HCT116 (cell line): ENCODE measurements around the gene ARMH3. TPM values are rescaled to one million over a fixed set of nuclear protein-coding genes. Genes with fewer than 3 reads are reported as not detected.

Source experiments
- ATAC-seq: fragments of 200-7000 bp; cut with Tn5 transposase; 2 replicates; pipeline ENCODE4 v1.9.1; 2020; ENCODE audit warnings: mild to moderate bottlenecking, moderate library complexity
- BruUV-seq: library from RNA; stranded (reverse); fragments of 400-500 nt; replicated peaks from 2 replicates; lab custom pipeline; 2021; lab: Mats Ljungman, UMichigan
- CTCF ChIA-PET: fragments of 300-600 bp; sonication (Branson Sonifier 250); formaldehyde crosslinking; loops from one replicate; lab custom pipeline; 2021; ENCODE audit warnings: antibody characterized with exemption; lab: Charles Lee
- POLR2A ChIA-PET: fragments of 300-600, 350-600 bp; sonication (Branson Sonifier 250); formaldehyde crosslinking; loops from one replicate; lab custom pipeline; 2021; ENCODE audit warnings: antibody characterized with exemption; lab: Charles Lee
- RAD21 ChIA-PET, 2 experiments: fragments of 300-600 bp; sonication (Branson Sonifier 250); formaldehyde crosslinking; loops; one replicate each; lab custom pipeline; 2023; ENCODE audit warnings: low total read pairs in 2 of 2; ENCODE audit not compliant: uncharacterized antibody in 2 of 2, unreplicated experiment in 2 of 2, low non-redundant PET in 1 of 2; lab: Charles Lee
- DNase-seq: peaks from one replicate; pipeline ENCODE4 v3.0.0-alpha.2; 2010; ENCODE audit warnings: low read depth, low spot score
- H2AFZ ChIP-seq: fragments of 200-600 bp; shearing (Covaris generic), sonication (generic); 2 replicates; pipeline ENCODE4 v1.6.1; 2017; ENCODE audit warnings: low read depth, mixed run types, mixed read lengths, antibody characterized with exemption, low read length; ENCODE audit not compliant: poor library complexity, severe bottlenecking
- H3K27ac ChIP-seq: 2 replicates; pipeline ENCODE4 v1.5.1; 2012; ENCODE audit warnings: low read depth, low read length
- H3K27me3 ChIP-seq: fragments of 200-600 bp; sonication (generic); 2 replicates; pipeline ENCODE4 v1.6.1; 2016; ENCODE audit warnings: mixed run types, low read length, mixed read lengths; ENCODE audit not compliant: insufficient read depth
- H3K36me3 ChIP-seq, 2 experiments: fragments of 200-500 bp in 1 of 2; fragments of 200-600 bp in 1 of 2; sonication (Bioruptor generic) in 1 of 2; sonication (generic) in 1 of 2; 2 replicates each; pipeline versions ENCODE4 v1.5.1 to v1.6.1; 2014 to 2016; ENCODE audit warnings: low read length in 2 of 2, inconsistent platforms in 1 of 2, mixed read lengths in 1 of 2, mixed run types in 1 of 2; ENCODE audit not compliant: insufficient read depth in 2 of 2, control insufficient read depth in 1 of 2
- H3K4me1 ChIP-seq, 2 experiments: fragments of 200-600 bp in 1 of 2; sonication (generic) in 1 of 2; 2 replicates each; pipeline versions ENCODE4 v1.5.1 to v1.6.1; 2012 to 2017; ENCODE audit warnings: low read length in 2 of 2, inconsistent platforms in 1 of 2, mild to moderate bottlenecking in 1 of 2, mixed read lengths in 1 of 2, mixed run types in 1 of 2, moderate library complexity in 1 of 2; ENCODE audit not compliant: insufficient read depth in 2 of 2, control insufficient read depth in 1 of 2
- H3K4me2 ChIP-seq: fragments of 200-600 bp; sonication (generic); 2 replicates; pipeline ENCODE4 v1.6.1; 2017; ENCODE audit warnings: mixed run types, low read length, mixed read lengths
- H3K4me3 ChIP-seq, 2 experiments: fragments of 200-600 bp in 1 of 2; sonication (generic) in 1 of 2; replicated peaks in 1 of 2; 2 replicates each; pipeline ENCODE4 v1.5.1; 2011 to 2016; ENCODE audit warnings: low read length in 2 of 2, control low read depth in 1 of 2, low read depth in 1 of 2, mild to moderate bottlenecking in 1 of 2, mixed read lengths in 1 of 2, mixed run types in 1 of 2
- H3K79me2 ChIP-seq: fragments of 200-600 bp; sonication (generic); 2 replicates; pipeline ENCODE4 v1.6.1; 2017; ENCODE audit warnings: mild to moderate bottlenecking, mixed run types, low read length, moderate library complexity, mixed read lengths; ENCODE audit not compliant: insufficient read depth
- H3K9ac ChIP-seq: fragments of 200-600 bp; sonication (generic); 2 replicates; pipeline ENCODE4 v1.6.1; 2016; ENCODE audit warnings: low read length, mixed read lengths
- H3K9me2 ChIP-seq: fragments of 200-600 bp; sonication (generic), shearing (Covaris generic); 2 replicates; pipeline ENCODE4 v1.6.1; 2017; ENCODE audit warnings: mixed run types, mild to moderate bottlenecking, moderate library complexity; ENCODE audit not compliant: insufficient read depth
- H3K9me3 ChIP-seq, 2 experiments: fragments of 200-500 bp in 1 of 2; fragments of 200-600 bp in 1 of 2; sonication (Bioruptor generic) in 1 of 2; sonication (generic) in 1 of 2; 2 replicates each; pipeline ENCODE4 v1.6.1; 2014 to 2017; ENCODE audit warnings: low read length in 2 of 2, mixed read lengths in 2 of 2, inconsistent platforms in 1 of 2, low read depth in 1 of 2, mild to moderate bottlenecking in 1 of 2, mixed run types in 1 of 2, moderate library complexity in 1 of 2; ENCODE audit not compliant: control insufficient read depth in 1 of 2, insufficient read depth in 1 of 2
- H4K20me1 ChIP-seq: fragments of 200-600 bp; sonication (generic), shearing (Covaris generic); 2 replicates; pipeline ENCODE4 v1.6.1; 2017; ENCODE audit warnings: mixed run types, mild to moderate bottlenecking, moderate library complexity; ENCODE audit not compliant: insufficient read depth
- CBX3 ChIP-seq: IDR thresholded peaks from 2 replicates; pipeline ENCODE4 v1.6.1; 2012; ENCODE audit warnings: low read depth
- CEBPB ChIP-seq: IDR thresholded peaks from 2 replicates; pipeline ENCODE4 v1.6.1; 2012; ENCODE audit warnings: low read depth
- CTCF ChIP-seq, 3 experiments: fragments of 200-600 bp in 1 of 3; sonication (generic) in 1 of 3; IDR thresholded peaks in 2 of 3; conservative IDR thresholded peaks in 1 of 3; 2 replicates each; pipeline ENCODE4 v1.5.1; 2012 to 2017; ENCODE audit warnings: low read depth in 2 of 3, low read length in 2 of 3, antibody characterized with exemption in 1 of 3, borderline replicate concordance in 1 of 3, control low read depth in 1 of 3, mild to moderate bottlenecking in 1 of 3, mixed read lengths in 1 of 3, mixed run types in 1 of 3, moderate library complexity in 1 of 3; ENCODE audit not compliant: insufficient read depth in 1 of 3
- EGR1 ChIP-seq: IDR thresholded peaks from 2 replicates; pipeline ENCODE4 v1.6.1; 2012; ENCODE audit warnings: low read depth
- ELF1 ChIP-seq: IDR thresholded peaks from 2 replicates; pipeline ENCODE4 v1.6.1; 2012; ENCODE audit warnings: low read depth, borderline replicate concordance
- EZH2 ChIP-seq: fragments of 200-600 bp; sonication (generic); IDR thresholded peaks from 2 replicates; pipeline ENCODE4 v1.6.1; 2017; ENCODE audit warnings: antibody characterized with exemption, mixed run types
- POLR2A ChIP-seq: IDR thresholded peaks from 2 replicates; pipeline ENCODE4 v1.7.0; 2011; ENCODE audit warnings: borderline replicate concordance; ENCODE audit not compliant: insufficient read depth, insufficient read length; ENCODE audit errors: extremely low read depth
- POLR2AphosphoS5 ChIP-seq: IDR thresholded peaks from 2 replicates; pipeline ENCODE4 v1.6.1; 2011; ENCODE audit warnings: mild to moderate bottlenecking, low read depth, low read length, moderate library complexity
- RAD21 ChIP-seq: IDR thresholded peaks from 2 replicates; pipeline ENCODE4 v1.6.1; 2012; ENCODE audit warnings: low read depth, mild to moderate bottlenecking
- SP1 ChIP-seq: IDR thresholded peaks from 2 replicates; pipeline ENCODE4 v1.6.1; 2012; ENCODE audit warnings: low read depth
- SRF ChIP-seq: IDR thresholded peaks from 2 replicates; pipeline ENCODE4 v1.6.1; 2012; ENCODE audit warnings: low read depth
- YY1 ChIP-seq: IDR thresholded peaks from 2 replicates; pipeline ENCODE4 v1.6.1; 2011; ENCODE audit warnings: low read length, low read depth, moderate library complexity, mild to moderate bottlenecking; ENCODE audit not compliant: insufficient replicate concordance; ENCODE audit errors: extremely low read depth
- ZBTB33 ChIP-seq: IDR thresholded peaks from 2 replicates; pipeline ENCODE4 v1.6.1; 2011; ENCODE audit warnings: mild to moderate bottlenecking, low read length, moderate library complexity; ENCODE audit not compliant: insufficient replicate concordance; ENCODE audit errors: extremely low read depth
- ZFX ChIP-seq: fragments of 450-650 bp; IDR thresholded peaks from 2 replicates; pipeline ENCODE4 v1.6.1; 2017
- ZNF274 ChIP-seq: fragments of 200-500 bp; sonication (Bioruptor generic); IDR thresholded peaks from 2 replicates; pipeline ENCODE4 v1.6.1; 2014; ENCODE audit warnings: mild to moderate bottlenecking, low read depth, low read length, inconsistent platforms
- intact Hi-C: fragments of 100-400 bp; cut with micrococcal nuclease; formaldehyde crosslinking; loops from 2 replicates; pipeline ENCODE4 v1.10.0; 2022
- total RNA-seq: library from RNA; stranded (reverse); gene quantifications from one replicate; pipeline ENCODE4 v1.2.1, GENCODE V29; 2021; ENCODE audit not compliant: unreplicated experiment
- TF ChIP-seq, protein P1 (sequence below): IDR thresholded peaks from 2 replicates; pipeline ENCODE4 v1.6.1; 2012
- TF ChIP-seq, protein P2 (sequence below): IDR thresholded peaks from 2 replicates; pipeline ENCODE4 v1.6.1; 2012

Gene ARMH3
- total RNA-seq, 1 experiment from 2014 or later, result 30.4 TPM

- BruUV-seq, result TSS peak; percentile 2
- no peaks in the 10 kb centered on the region for H3K27me3 ChIP-seq
- DNase-seq (no peak), ATAC-seq (no peak)
- H3K36me3 ChIP-seq, result peaks cover 33 to 39% of the 10 kb centered on the region in 2 experiments
- RAD21 ChIA-PET, result no interaction called here
- intact Hi-C loops, result loop anchor here (5.0 kb wide), 1 partner anchor 32 kb away; the partner anchor contains the start of gene NPM3
- H2AFZ ChIP-seq, result no peak overlapping the region
- H4K20me1 ChIP-seq, result peaks cover 32% of the 10 kb centered on the region; the same call in 1 of the 2 replicates
- TF ChIP-seq POLR2A, result no peak
- TF ChIP-seq ELF1, result no peak
- TF ChIP-seq RAD21, result no peak
- TF ChIP-seq, protein P1, sequence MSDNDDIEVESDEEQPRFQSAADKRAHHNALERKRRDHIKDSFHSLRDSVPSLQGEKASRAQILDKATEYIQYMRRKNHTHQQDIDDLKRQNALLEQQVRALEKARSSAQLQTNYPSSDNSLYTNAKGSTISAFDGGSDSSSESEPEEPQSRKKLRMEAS, result no peak
- no peak for TF ChIP-seq POLR2AphosphoS5
- TF ChIP-seq, protein P2, sequence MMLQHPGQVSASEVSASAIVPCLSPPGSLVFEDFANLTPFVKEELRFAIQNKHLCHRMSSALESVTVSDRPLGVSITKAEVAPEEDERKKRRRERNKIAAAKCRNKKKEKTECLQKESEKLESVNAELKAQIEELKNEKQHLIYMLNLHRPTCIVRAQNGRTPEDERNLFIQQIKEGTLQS, result no peak
- TF ChIP-seq ZNF274, result no peak
- no peak for TF ChIP-seq EGR1
- POLR2A ChIA-PET, result no interaction called here
- peaks cover 95% of the 10 kb centered on the region for H3K79me2 ChIP-seq
- H3K9ac ChIP-seq, result no peak overlapping the region
- H3K4me1 ChIP-seq, result peaks cover 14 to 25% of the 10 kb centered on the region in 2 experiments
- H3K27ac ChIP-seq, result no peak overlapping the region
- H3K4me2 ChIP-seq, result no peak overlapping the region
- H3K9me3 ChIP-seq, result no peaks in the 10 kb centered on the region
- no peak overlapping the region for H3K4me3 ChIP-seq
- H3K9me2 ChIP-seq, result no peaks in the 10 kb centered on the region
- CTCF ChIA-PET, result no interaction called here
Observed at GRCh38 chr10:101814466-101815071, 241.4 kb downstream of the ARMH3 start.

GRCh38 chr10:101812606-101813005, 243.4 kb downstream of the ARMH3 start:
- Histone ChIP-seq H4K20me1 (peaks cover 36% of the 10 kb centered on the region; the same call in 1 of the 2 replicates), H3K4me2 (no peak overlapping the region), H3K4me3 (no peak overlapping the region), H3K27me3 (no peaks in the 10 kb centered on the region), H3K9ac (no peak overlapping the region), H3K27ac (no peak overlapping the region), H3K9me2 (no peaks in the 10 kb centered on the region), H3K9me3 (no peaks in the 10 kb centered on the region), H3K4me1 (peaks cover 12 to 16% of the 10 kb centered on the region in 2 experiments), H2AFZ (no peak overlapping the region), H3K79me2 (peaks cover 100% of the 10 kb centered on the region), H3K36me3 (peaks cover 43 to 53% of the 10 kb centered on the region in 2 experiments)
- RAD21 ChIA-PET, result no interaction called here
- no peak for DNase-seq
- intact Hi-C loops, result no loop called here
- POLR2A ChIA-PET, result no interaction called here
- CTCF ChIA-PET, result no interaction called here
- ATAC-seq, result no peak
- BruUV-seq, result no TSS peak
- TF ChIP-seq CTCF (IDR thresholded peaks at IDR 0.05 in 2 of 3, conservative IDR thresholded peaks at IDR 0.05 in 1 of 3; ENCODE audit: borderline replicate concordance in 1 of 3, insufficient read depth in 1 of 3, low read depth in 2 of 3, low read length in 2 of 3), result no peak
- TF ChIP-seq CBX3, result no peak
- TF ChIP-seq ZFX, result no peak
- TF ChIP-seq SP1, result no peak
- no peak for TF ChIP-seq EZH2
- no peak for TF ChIP-seq SRF
- TF ChIP-seq YY1, result no peak
- no peak for TF ChIP-seq CEBPB
- TF ChIP-seq POLR2AphosphoS5, result no peak
- TF ChIP-seq RAD21, result no peak
- no peak for TF ChIP-seq ZNF274
- TF ChIP-seq ZBTB33, result no peak
